Parathyroid adenoma (tissue), 2 donors: ENCODE measurements around the gene PBX1.

Source experiments
- H2AFZ ChIP-seq: fragments of 300-600 bp; sonication (generic); one replicate; pipeline ENCODE4 v1.7.0; 2017; ENCODE audit warnings: antibody characterized with exemption, mild to moderate bottlenecking
- H3K27ac ChIP-seq: fragments of 300-600 bp; sonication (generic); one replicate; pipeline ENCODE4 v1.7.0; 2017
- H3K27me3 ChIP-seq: fragments of 300-600 bp; sonication (generic); one replicate; pipeline ENCODE4 v1.7.0; 2017; ENCODE audit warnings: low read length; ENCODE audit not compliant: control insufficient read depth, insufficient read depth
- H3K36me3 ChIP-seq: fragments of 300-600 bp; sonication (generic); one replicate; pipeline ENCODE4 v1.7.0; 2017; ENCODE audit warnings: low read length; ENCODE audit not compliant: control insufficient read depth, insufficient read depth
- H3K4me1 ChIP-seq: fragments of 300-600 bp; sonication (generic); one replicate; pipeline ENCODE4 v1.7.0; 2017; ENCODE audit warnings: control low read depth
- H3K4me2 ChIP-seq: fragments of 300-600 bp; sonication (generic); one replicate; pipeline ENCODE4 v1.7.0; 2017; ENCODE audit warnings: low read length
- H3K4me3 ChIP-seq: fragments of 300-600 bp; sonication (generic); one replicate; pipeline ENCODE4 v1.7.0; 2017; ENCODE audit warnings: low read depth, low read length
- H3K79me2 ChIP-seq: fragments of 300-600 bp; sonication (generic); one replicate; pipeline ENCODE4 v1.7.0; 2017; ENCODE audit warnings: control low read depth
- H3K9ac ChIP-seq: fragments of 300-600 bp; sonication (generic); one replicate; pipeline ENCODE4 v1.7.0; 2017; ENCODE audit warnings: mild to moderate bottlenecking
- H3K9me3 ChIP-seq: fragments of 300-600 bp; sonication (generic); one replicate; pipeline ENCODE4 v1.7.0; 2017; ENCODE audit warnings: low read length; ENCODE audit not compliant: control insufficient read depth
- TF ChIP-seq, protein P1 (sequence below): fragments of 300-600 bp; sonication (generic); IDR thresholded peaks from one replicate; pipeline ENCODE4 v1.7.0; 2017; ENCODE audit warnings: antibody characterized with exemption, mild to moderate bottlenecking
- donor health status: primary hyperparathyroidism.

Gene PBX1

DNA sequence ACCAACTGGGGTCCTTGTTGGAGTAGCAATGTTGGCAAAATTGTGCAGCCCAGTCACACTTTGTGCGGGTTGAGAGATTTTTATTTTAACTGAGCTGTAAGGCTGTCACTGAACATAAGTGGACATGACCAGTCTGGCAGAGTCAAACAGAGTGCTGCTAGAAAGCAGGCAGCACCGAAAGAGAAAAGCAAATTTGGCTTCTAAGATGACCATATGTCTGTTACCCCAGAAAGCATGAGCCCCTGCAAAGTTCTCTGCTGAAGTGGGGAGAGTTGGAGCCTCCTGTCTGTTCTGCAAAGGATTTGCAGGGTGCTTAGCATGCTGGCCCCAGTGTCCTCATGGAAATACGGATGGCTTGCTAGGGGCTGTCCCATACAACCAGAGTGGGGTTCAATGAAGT, 220.4 kb downstream of the PBX1 start:
- Histone ChIP-seq H3K27me3 (no peaks in the 10 kb centered on the region), H3K4me2 (no peak overlapping the region), H3K79me2 (peaks cover 5% of the 10 kb centered on the region), H3K4me1 (peaks cover 31% of the 10 kb centered on the region), H3K4me3 (no peak overlapping the region), H3K9ac (no peak overlapping the region), H3K9me3 (no peaks in the 10 kb centered on the region), H3K36me3 (no peaks in the 10 kb centered on the region), H3K27ac (no peak overlapping the region), H2AFZ (no peak overlapping the region)
- TF ChIP-seq, protein P1, sequence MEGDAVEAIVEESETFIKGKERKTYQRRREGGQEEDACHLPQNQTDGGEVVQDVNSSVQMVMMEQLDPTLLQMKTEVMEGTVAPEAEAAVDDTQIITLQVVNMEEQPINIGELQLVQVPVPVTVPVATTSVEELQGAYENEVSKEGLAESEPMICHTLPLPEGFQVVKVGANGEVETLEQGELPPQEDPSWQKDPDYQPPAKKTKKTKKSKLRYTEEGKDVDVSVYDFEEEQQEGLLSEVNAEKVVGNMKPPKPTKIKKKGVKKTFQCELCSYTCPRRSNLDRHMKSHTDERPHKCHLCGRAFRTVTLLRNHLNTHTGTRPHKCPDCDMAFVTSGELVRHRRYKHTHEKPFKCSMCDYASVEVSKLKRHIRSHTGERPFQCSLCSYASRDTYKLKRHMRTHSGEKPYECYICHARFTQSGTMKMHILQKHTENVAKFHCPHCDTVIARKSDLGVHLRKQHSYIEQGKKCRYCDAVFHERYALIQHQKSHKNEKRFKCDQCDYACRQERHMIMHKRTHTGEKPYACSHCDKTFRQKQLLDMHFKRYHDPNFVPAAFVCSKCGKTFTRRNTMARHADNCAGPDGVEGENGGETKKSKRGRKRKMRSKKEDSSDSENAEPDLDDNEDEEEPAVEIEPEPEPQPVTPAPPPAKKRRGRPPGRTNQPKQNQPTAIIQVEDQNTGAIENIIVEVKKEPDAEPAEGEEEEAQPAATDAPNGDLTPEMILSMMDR = no peak

DNA sequence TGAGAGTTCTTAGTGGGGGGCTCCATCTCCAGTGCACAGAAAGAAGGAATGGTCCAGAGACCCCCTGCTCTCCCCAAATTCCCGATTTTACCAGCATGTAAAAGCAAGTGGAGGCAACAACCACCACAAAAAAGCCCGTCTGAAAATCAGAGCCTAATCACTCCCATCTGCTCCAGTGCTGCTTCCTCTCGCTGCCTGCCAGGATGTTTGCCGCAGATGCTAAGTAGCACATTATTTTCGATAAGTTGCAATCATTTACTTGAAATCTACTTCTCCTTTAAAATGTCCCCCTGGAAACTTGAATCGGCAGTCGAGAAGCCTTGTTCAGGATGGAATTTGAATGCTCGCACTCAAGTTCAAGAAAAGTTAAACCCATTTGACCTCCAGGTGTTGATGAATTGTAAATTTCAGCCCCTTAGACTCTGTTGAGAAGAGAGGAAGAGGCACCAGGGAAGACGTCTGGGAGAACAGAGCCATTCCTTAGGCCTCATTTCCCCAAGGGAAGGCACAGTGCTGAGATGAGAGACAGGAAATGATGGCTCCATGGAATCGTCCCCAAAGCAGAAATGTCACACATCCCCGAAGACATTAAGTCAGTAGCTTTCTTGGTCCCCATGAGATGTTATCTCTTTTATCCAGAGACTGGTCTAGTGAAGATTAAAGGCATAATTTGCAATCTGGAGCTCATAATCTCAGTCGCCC, 221.3 kb downstream of the PBX1 start:
- peaks cover 28% of the 10 kb centered on the region for H3K4me1 ChIP-seq
- no peaks in the 10 kb centered on the region for H3K27me3 ChIP-seq
- H2AFZ ChIP-seq = no peak overlapping the region
- peaks cover 5% of the 10 kb centered on the region for H3K79me2 ChIP-seq
- H3K27ac ChIP-seq = no peak overlapping the region
- H3K4me2 ChIP-seq = no peak overlapping the region
- no peak overlapping the region for H3K9ac ChIP-seq
- H3K9me3 ChIP-seq = no peaks in the 10 kb centered on the region
- H3K36me3 ChIP-seq = no peaks in the 10 kb centered on the region
- no peak overlapping the region for H3K4me3 ChIP-seq
- TF ChIP-seq, protein P1 = no peak

DNA sequence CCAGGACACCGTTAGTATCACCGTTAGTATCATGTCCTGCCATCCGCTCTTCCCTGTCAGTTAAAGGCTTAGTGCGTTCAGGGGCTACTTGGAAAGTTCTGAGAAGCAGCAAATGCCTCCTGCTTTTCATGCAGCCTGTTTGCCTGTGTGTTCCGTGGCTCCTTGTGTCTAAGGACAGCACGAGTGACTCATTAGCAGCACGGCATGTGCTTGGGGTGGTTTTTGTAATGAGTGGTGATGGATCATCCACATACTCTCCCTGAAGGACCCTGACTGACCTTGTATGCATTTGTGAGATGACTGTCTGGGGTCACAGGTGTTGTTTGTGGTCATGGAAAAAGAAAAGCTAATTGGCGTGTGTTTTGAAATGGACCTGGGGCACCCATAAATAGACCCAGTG, 221.9 kb downstream of the PBX1 start:
- H3K4me1 ChIP-seq = peaks cover 27% of the 10 kb centered on the region
- H3K9me3 ChIP-seq = no peaks in the 10 kb centered on the region
- H3K79me2 ChIP-seq = peaks cover 5% of the 10 kb centered on the region
- TF ChIP-seq, protein P1 = no peak
- no peak overlapping the region for H3K9ac ChIP-seq
- H3K27ac ChIP-seq = no peak overlapping the region
- H3K4me2 ChIP-seq = no peak overlapping the region
- no peaks in the 10 kb centered on the region for H3K36me3 ChIP-seq
- no peaks in the 10 kb centered on the region for H3K27me3 ChIP-seq
- H2AFZ ChIP-seq = no peak overlapping the region
- H3K4me3 ChIP-seq = no peak overlapping the region

DNA sequence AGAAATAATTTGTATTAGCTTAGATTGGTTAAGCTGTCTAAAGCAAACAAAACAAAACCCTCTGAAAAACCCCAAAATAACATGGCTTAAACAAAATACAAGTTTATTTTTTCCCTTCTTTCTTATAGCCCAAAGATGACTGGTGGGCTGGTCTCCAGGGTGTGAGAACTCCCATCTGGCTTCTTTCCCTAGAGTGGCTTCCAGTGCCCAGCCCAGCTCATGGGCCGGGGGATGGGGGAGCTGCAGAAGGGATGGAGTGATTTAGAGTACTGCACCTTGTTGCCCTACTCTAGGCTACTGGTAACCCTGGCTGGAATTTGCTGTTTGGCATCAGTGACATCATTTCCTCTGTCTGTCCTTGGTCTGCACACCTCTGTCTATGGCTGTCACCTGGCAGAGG, 223.0 kb downstream of the PBX1 start:
- H3K9me3 ChIP-seq = no peaks in the 10 kb centered on the region
- no peak overlapping the region for H3K9ac ChIP-seq
- H3K4me3 ChIP-seq = no peak overlapping the region
- peaks cover 33% of the 10 kb centered on the region for H3K4me1 ChIP-seq
- no peak overlapping the region for H3K27ac ChIP-seq
- H3K36me3 ChIP-seq = no peaks in the 10 kb centered on the region
- TF ChIP-seq, protein P1 = no peak
- peaks cover 5% of the 10 kb centered on the region for H3K79me2 ChIP-seq
- no peak overlapping the region for H2AFZ ChIP-seq
- no peak overlapping the region for H3K4me2 ChIP-seq
- H3K27me3 ChIP-seq = no peaks in the 10 kb centered on the region
